Spleen (tissue), 11 donors: ENCODE measurements around the gene TSHZ3. TPM values are rescaled to one million over a fixed set of nuclear protein-coding genes. Genes with fewer than 3 reads are reported as not detected.
A peak's percentile ranks its signal among the peaks of the same experiment; 100 is the strongest.

Experiments used
- DNase-seq: peaks from one replicate; pipeline ENCODE4 v3.0.0-alpha.2; 2020
- H3K27ac ChIP-seq, 8 donors: fragments of 200-600 bp; sonication (generic) in 7 of 8; 1 replicate in 4 of 8; 2 replicates in 4 of 8; pipeline versions ENCODE4 v1.5.0 to v1.8.0; 2016 to 2021; ENCODE audit warnings: inconsistent platforms in 4 of 8, mild to moderate bottlenecking in 4 of 8, moderate library complexity in 1 of 8
- H3K27me3 ChIP-seq, 7 donors: fragments of 200-600 bp; sonication (generic) in 6 of 7; replicated peaks in 1 of 7; 1 replicate in 4 of 7; 2 replicates in 3 of 7; pipeline versions ENCODE4 v1.5.0 to v1.8.0; 2016 to 2021; ENCODE audit warnings: inconsistent platforms in 3 of 7, mild to moderate bottlenecking in 1 of 7
- H3K36me3 ChIP-seq, 6 donors: fragments of 200-600 bp; sonication (generic) in 5 of 6; 1 replicate in 4 of 6; 2 replicates in 2 of 6; pipeline versions ENCODE4 v1.5.0 to v1.8.0; 2016 to 2021; ENCODE audit warnings: inconsistent platforms in 2 of 6
- H3K4me1 ChIP-seq, 6 donors: fragments of 200-600 bp; sonication (generic) in 5 of 6; 1 replicate in 3 of 6; 2 replicates in 3 of 6; pipeline versions ENCODE4 v1.5.0 to v1.8.0; 2016 to 2021; ENCODE audit warnings: inconsistent platforms in 3 of 6
- H3K4me3 ChIP-seq, 8 donors: fragments of 200-600 bp; sonication (generic) in 7 of 8; 1 replicate in 4 of 8; 2 replicates in 4 of 8; pipeline versions ENCODE4 v1.5.0 to v1.8.0; 2016 to 2021; ENCODE audit warnings: inconsistent platforms in 4 of 8, mild to moderate bottlenecking in 4 of 8, moderate library complexity in 2 of 8
- H3K9me3 ChIP-seq, 8 donors: fragments of 200-600 bp; sonication (generic) in 7 of 8; 1 replicate in 4 of 8; 2 replicates in 4 of 8; pipeline versions ENCODE4 v1.5.0 to v1.8.0; 2016 to 2021; ENCODE audit warnings: inconsistent platforms in 4 of 8
- CTCF ChIP-seq, 11 experiments: fragments of 200-600 bp in 7 of 11; fragments of 450-650 bp in 4 of 11; sonication (generic) in 4 of 11; IDR thresholded peaks in 8 of 11; conservative IDR thresholded peaks in 3 of 11; 1 replicate in 7 of 11; 2 replicates in 4 of 11; pipeline versions ENCODE4 v1.4.0 to v1.8.0; 2016 to 2021; ENCODE audit warnings: antibody characterized with exemption in 11 of 11, inconsistent platforms in 4 of 11, mild to moderate bottlenecking in 1 of 11
- POLR2A ChIP-seq, 3 donors: fragments of 450-650 bp; IDR thresholded peaks; one replicate each; pipeline ENCODE4 v1.5.1; 2017; ENCODE audit warnings: antibody characterized with exemption in 3 of 3, mild to moderate bottlenecking in 1 of 3
- POLR2AphosphoS5 ChIP-seq, 3 donors: sonication (generic); formaldehyde crosslinking; IDR thresholded peaks; one replicate each; pipeline ENCODE4 v1.5.1; 2017; ENCODE audit warnings: antibody characterized with exemption in 3 of 3
- WGBS, 5 donors: extraction: QIAGEN DNeasy Blood & Tissue Kit in 3 of 5; methylation state at CpG; one replicate each; pipeline versions ENCODE4 v1.1.5 to v1.1.7; 2013 to 2018; 5-methylcytosine and 5-hydroxymethylcytosine counted together
- intact Hi-C: fragments of 100-400 bp; cut with DNase I; formaldehyde crosslinking; loops from one replicate; pipeline ENCODE4 v1.15.0; 2023; ENCODE audit warnings: low total_unique reads
- polyA plus RNA-seq, 3 donors: library from polyadenylated mRNA; stranded (reverse); fragments of 200-250 nt; gene quantifications; one replicate each; pipeline ENCODE4 v1.2.1, GENCODE V29; 2013
- total RNA-seq, 7 donors: library from RNA; depleted of rRNA in 3 of 7; stranded (reverse); fragments of >200 nt in 3 of 7; fragmentation: NEBNext Ultra II Directional in 4 of 7; extraction: Animal tissue kit (Norgen Biotek cat#: 25700) in 4 of 7; gene quantifications; one replicate each; pipeline versions ENCODE4 v1.1.0 to v1.2.1, GENCODE V29; 2016 to 2021
- donor health status: healthy with polysubstance abuse.
- donor health status: DM: no; HTN: no; CAD: no; lungs with moderate emphysema.
- donor health status: DM: no; HTN: no; CAD: no.
- donor health status: Bipolar disorder and iron deficiency.
- donor health status: healthy.
- donor health status: DM: no; HTN: no; CAD: no.
- donor health status: DM: yes; HTN: yes; CAD: no.

The TSHZ3 gene
- total and polyA plus RNA-seq, 10 donors, result 1.2 to 24.6 (median 13.4) TPM

GRCh38 chr19:31312677-31313244, 36.5 kb downstream of the TSHZ3 start:
- Histone ChIP-seq H3K4me1 (peaks cover 0 to 51% (median 27%) of the 10 kb centered on the region in 6 donors), H3K9me3 (no peaks in the 10 kb centered on the region), H3K27me3 (no peaks in the 10 kb centered on the region), H3K27ac (peak overlapping the region in 1 of 8 donors; percentile 1), H3K36me3 (no peaks in the 10 kb centered on the region), H3K4me3 (no peak overlapping the region)
- intact Hi-C loops, result no loop called here
- WGBS, 5 donors, result 69 to 88% (median 80%) methylated on average over 10 of the region's 10 CpGs
- TF ChIP-seq POLR2A (IDR thresholded peaks at IDR 0.05) (no peak), CTCF (IDR thresholded peaks at IDR 0.05 in 8 of 11, conservative IDR thresholded peaks at IDR 0.05 in 3 of 11) (no peak), POLR2AphosphoS5 (IDR thresholded peaks at IDR 0.05) (no peak)
- DNase-seq, result no peak

DNA sequence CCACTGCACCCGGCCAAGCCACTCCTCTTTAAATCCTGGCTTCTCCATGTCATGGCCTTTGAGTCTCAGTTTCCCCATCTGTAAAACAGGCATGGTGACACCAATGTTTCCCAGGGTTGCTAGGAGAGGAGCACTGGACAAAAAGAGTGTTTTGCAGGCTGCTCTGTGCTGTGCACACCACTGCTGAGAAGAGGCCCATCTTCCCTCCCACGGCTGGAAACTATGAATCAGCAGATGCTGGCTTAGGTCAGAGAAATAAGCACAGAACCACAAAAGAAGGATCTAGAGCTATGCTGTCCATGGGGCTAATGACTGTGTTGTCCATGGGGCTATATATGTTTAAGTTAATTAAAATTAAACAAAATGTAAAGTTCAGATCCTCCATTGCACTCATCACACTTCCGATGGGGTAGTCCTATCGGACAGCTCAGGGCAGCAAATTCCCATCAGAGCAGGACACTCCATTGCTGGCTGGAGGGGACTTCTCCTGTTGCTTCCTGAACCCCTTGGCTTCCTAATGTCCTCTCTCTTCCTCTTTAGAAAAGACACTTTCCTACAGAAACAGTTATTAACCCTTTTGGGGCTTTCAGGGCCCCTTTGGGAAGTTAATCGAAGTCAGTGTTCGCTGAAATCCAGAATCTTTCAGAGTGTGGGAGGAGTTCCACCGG, 37.1 kb downstream of the TSHZ3 start:
- H3K4me3 ChIP-seq, result no peak overlapping the region
- no peaks in the 10 kb centered on the region for H3K9me3 ChIP-seq
- peaks cover 0 to 45% (median 21%) of the 10 kb centered on the region in 6 donors for H3K4me1 ChIP-seq
- no peaks in the 10 kb centered on the region for H3K36me3 ChIP-seq
- H3K27me3 ChIP-seq, result no peaks in the 10 kb centered on the region
- no peak for DNase-seq
- TF ChIP-seq CTCF (IDR thresholded peaks at IDR 0.05 in 8 of 11, conservative IDR thresholded peaks at IDR 0.05 in 3 of 11) (no peak), POLR2A (IDR thresholded peaks at IDR 0.05) (no peak), POLR2AphosphoS5 (IDR thresholded peaks at IDR 0.05) (no peak)
- intact Hi-C loops, result no loop called here
- peak overlapping the region in 1 of 8 donors; percentile 1 for H3K27ac ChIP-seq
- WGBS, 5 donors, result 72 to 80% (median 74%) methylated on average over 7 of the region's 7 CpGs

DNA sequence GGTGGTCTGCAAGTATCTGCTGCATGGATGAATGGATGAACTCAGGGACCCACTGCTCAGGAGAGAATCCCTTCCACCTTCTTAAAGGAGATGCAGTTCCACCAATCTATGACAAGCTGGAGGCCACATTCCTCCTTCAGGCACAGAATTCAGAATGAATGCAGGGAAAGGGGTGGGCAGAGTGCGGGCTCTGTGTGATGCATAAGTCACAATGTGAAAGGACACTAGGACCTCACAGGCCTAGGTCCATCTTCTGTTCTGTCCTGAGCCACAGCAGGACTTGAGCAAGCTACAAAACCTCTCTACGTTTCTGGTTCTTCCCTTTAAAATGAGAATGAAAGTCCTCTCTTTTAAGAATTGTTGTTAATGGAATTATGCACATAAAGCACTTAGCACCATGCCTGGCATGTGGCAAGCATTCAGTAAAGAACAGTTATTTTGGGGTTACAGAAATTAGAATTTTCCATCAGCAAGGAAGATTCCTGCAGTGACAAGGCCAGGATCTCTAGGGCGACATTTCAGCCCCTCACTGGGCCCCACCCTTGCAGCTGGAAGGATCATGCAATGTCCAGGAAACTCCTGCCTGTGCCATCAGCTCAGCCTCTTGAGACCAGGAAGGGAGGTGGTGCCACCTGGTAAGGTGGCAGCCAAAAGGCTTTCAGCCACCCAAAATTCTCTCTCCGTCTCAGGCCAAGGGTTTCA, 38.7 kb downstream of the TSHZ3 start:
- no peak overlapping the region for H3K4me3 ChIP-seq
- no peak for TF ChIP-seq POLR2AphosphoS5 (IDR thresholded peaks at IDR 0.05)
- TF ChIP-seq CTCF (IDR thresholded peaks at IDR 0.05 in 8 of 11, conservative IDR thresholded peaks at IDR 0.05 in 3 of 11), result no peak
- no peak for TF ChIP-seq POLR2A (IDR thresholded peaks at IDR 0.05)
- no peaks in the 10 kb centered on the region for H3K27me3 ChIP-seq
- H3K27ac ChIP-seq, result no peak overlapping the region
- WGBS, 5 donors, result 62 to 81% (median 71%) methylated on average over 4 of the region's 4 CpGs
- H3K9me3 ChIP-seq, result no peaks in the 10 kb centered on the region
- no peaks in the 10 kb centered on the region for H3K36me3 ChIP-seq
- intact Hi-C loops, result no loop called here
- no peak for DNase-seq
- H3K4me1 ChIP-seq, result peaks cover 0 to 35% (median 7%) of the 10 kb centered on the region in 6 donors

- intact Hi-C loops, result no loop called here
- H3K27ac ChIP-seq, result no peak overlapping the region
- H3K36me3 ChIP-seq, result no peaks in the 10 kb centered on the region
- H3K9me3 ChIP-seq, result no peaks in the 10 kb centered on the region
- H3K4me3 ChIP-seq, result no peak overlapping the region
- 91 to 96% (median 93%) methylated on average over 13 of the region's 13 CpGs for WGBS, 5 donors
- peaks cover 0 to 38% (median 7%) of the 10 kb centered on the region in 6 donors for H3K4me1 ChIP-seq
- no peak for TF ChIP-seq POLR2A (IDR thresholded peaks at IDR 0.05)
- TF ChIP-seq POLR2AphosphoS5 (IDR thresholded peaks at IDR 0.05), result no peak
- TF ChIP-seq CTCF (IDR thresholded peaks at IDR 0.05 in 8 of 11, conservative IDR thresholded peaks at IDR 0.05 in 3 of 11), result no peak
- DNase-seq, result no peak
- no peaks in the 10 kb centered on the region for H3K27me3 ChIP-seq
Observed at GRCh38 chr19:31308781-31309180, 40.5 kb downstream of the TSHZ3 start.
